ENCODE results near the gene GAA.

GAA gene

GRCh38 chr17:80124351-80124981 is 23.1 kb downstream of the GAA start:
- no peak overlapping the region for H3K4me3 Mint-ChIP-seq
- H3K27ac Mint-ChIP-seq = no peak overlapping the region

DNA sequence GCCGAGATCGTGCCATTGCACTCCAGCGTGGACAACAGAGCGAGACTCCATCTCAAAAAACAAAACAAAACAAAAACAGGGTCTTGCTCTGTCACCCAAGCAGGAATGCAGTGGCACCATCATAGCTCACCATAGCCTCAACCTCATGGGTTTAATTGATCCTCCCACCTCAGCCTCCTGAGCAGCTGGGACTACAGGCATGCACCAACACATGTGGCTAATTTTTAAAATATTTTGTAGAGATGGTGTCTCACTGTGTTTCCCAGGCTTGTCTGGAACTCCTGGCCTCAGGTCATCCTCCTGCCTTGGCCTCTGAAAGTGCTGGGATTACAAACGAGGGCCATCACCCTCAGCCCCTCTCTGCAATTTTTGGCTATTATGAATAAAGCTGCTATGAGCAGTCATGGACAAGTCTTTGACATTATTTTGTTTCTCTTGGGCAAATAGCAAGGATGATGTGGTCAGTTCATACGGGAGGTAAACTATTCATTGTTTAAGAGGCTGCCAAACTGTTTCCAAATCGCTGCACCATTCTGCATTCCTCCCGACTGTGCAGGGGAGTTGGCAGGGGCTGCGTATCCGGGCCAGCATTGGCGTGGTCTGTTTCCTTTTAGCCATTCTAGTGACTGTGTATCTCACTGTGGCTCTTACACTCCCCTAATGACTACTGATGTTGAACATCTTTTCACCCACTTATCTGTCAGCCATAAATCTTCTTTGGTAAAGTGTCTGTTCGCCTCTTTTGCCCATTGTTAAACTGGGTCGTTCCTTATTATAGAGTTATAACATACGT is 24.5 kb downstream of the GAA start:
- no peak overlapping the region for H3K4me3 Mint-ChIP-seq
- H3K27ac Mint-ChIP-seq = no peak overlapping the region
- peaks cover 10% of the 10 kb centered on the region for H3K27me3 Mint-ChIP-seq
- no peak for ATAC-seq (ENCODE audit: low read depth)
- H3K4me1 Mint-ChIP-seq = no peaks in the 10 kb centered on the region
- no peak for DNase-seq (ENCODE audit: low spot score in 2 of 2)
- H3K36me3 Mint-ChIP-seq = no peaks in the 10 kb centered on the region
- no peaks in the 10 kb centered on the region for H3K9me3 Mint-ChIP-seq

More at GRCh38 chr17:80124351-80124981, 23.1 kb downstream of the GAA start:
- Mint-ChIP-seq H3K36me3 (no peaks in the 10 kb centered on the region), H3K27me3 (peaks cover 10% of the 10 kb centered on the region), H3K9me3 (no peaks in the 10 kb centered on the region), H3K4me1 (no peaks in the 10 kb centered on the region)
- ATAC-seq (ENCODE audit: low read depth) = no peak
- DNase-seq (ENCODE audit: low spot score in 2 of 2) = no peak

DNA sequence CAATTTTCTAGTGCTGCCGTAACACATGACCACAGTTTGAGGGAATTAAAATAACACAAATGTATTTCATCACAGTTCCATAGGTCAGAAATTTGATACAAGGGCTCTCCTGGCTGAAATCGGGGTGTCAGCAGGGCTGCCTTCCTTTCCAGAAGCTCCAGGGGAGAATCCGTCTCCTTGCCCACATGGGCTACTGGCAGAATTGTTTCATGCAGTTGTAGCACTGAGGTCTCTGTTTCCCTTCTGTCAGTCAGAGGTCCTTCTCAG is 25.0 kb downstream of the GAA start:
- Mint-ChIP-seq H3K36me3 (no peaks in the 10 kb centered on the region), H3K9me3 (no peaks in the 10 kb centered on the region), H3K4me3 (no peak overlapping the region), H3K4me1 (no peaks in the 10 kb centered on the region), H3K27me3 (peaks cover 10% of the 10 kb centered on the region), H3K27ac (no peak overlapping the region)
- no peak for ATAC-seq (ENCODE audit: low read depth)
- no peak for DNase-seq (ENCODE audit: low spot score in 2 of 2)

DNA sequence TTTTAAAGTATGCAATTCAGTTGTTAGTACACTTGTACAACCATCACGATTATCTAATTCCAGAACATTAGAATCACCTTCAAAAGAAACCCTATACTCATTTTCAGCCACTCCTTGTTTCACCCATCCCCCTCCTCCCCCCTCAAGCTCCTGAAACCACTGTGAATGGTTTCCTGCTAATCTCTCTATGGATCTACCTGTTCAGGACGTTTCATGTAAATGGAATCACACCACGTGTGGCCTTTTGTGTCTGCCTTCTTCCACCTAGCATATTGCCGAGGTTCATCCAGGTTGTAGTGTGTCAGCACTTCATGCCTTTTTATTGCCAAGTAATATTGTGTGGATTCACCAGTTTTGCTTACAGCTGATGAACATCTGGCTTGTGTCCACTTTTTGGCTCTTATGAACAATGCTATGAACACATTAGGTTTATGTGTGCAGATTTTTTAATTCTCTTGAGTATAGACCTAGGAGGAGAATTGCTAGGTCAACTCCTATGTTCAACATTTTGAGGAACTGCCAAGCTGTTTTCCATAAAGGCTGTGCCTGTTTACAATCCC is 27.7 kb downstream of the GAA start:
- ATAC-seq (ENCODE audit: low read depth) = no peak
- Mint-ChIP-seq H3K9me3 (no peaks in the 10 kb centered on the region), H3K4me3 (no peak overlapping the region), H3K36me3 (peaks cover 5% of the 10 kb centered on the region), H3K4me1 (no peaks in the 10 kb centered on the region), H3K27ac (no peak overlapping the region), H3K27me3 (peaks cover 10% of the 10 kb centered on the region)
- no peak for DNase-seq (ENCODE audit: low spot score in 2 of 2)

GRCh38 chr17:80130992-80131391 is 29.6 kb downstream of the GAA start:
- ATAC-seq (ENCODE audit: low read depth) (no peak), DNase-seq (ENCODE audit: low spot score in 2 of 2) (no peak)
- Mint-ChIP-seq H3K4me3 (no peak overlapping the region), H3K27me3 (peaks cover 7% of the 10 kb centered on the region), H3K36me3 (peaks cover 15% of the 10 kb centered on the region), H3K27ac (no peak overlapping the region), H3K9me3 (no peaks in the 10 kb centered on the region), H3K4me1 (no peaks in the 10 kb centered on the region)

DNA sequence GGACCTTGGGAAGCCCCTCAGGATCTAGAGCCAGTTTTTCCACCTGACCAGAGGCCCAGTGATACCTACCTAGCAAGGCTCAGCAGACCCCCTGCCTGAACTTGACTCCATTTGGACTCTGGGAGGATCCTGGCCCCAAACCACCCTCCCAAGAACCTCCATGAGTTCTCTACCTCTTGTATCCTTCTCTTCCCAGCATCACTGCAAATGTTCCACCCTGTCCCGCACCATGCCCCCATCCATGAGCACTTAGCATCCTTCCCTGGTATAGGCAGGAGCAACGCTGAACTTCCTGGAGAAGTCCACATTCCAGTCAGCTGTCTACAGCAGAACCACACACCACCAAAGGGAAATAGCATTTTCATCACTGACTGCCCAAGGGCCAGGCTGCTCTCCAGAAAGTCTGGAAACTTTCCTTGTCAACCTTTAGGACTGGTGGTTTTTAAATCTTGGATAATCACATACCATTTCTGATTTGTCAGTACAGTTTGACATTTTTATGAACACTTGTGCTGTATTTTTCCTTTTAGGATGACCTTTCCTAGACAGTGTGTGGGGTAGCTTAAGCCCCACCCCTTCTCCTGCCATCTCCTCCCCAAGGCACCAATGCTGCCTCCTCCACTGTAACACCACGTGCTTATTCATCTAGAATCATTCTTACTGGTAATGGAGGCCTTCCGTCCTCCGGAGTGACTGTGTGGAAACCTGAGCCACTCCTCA is 31.7 kb downstream of the GAA start:
- Mint-ChIP-seq H3K27me3 (peaks cover 2% of the 10 kb centered on the region), H3K4me1 (no peaks in the 10 kb centered on the region), H3K27ac (no peak overlapping the region), H3K36me3 (peaks cover 31% of the 10 kb centered on the region), H3K4me3 (no peak overlapping the region), H3K9me3 (no peaks in the 10 kb centered on the region)
- no peak for ATAC-seq (ENCODE audit: low read depth)
- no peak for DNase-seq (ENCODE audit: low spot score in 2 of 2)

DNA sequence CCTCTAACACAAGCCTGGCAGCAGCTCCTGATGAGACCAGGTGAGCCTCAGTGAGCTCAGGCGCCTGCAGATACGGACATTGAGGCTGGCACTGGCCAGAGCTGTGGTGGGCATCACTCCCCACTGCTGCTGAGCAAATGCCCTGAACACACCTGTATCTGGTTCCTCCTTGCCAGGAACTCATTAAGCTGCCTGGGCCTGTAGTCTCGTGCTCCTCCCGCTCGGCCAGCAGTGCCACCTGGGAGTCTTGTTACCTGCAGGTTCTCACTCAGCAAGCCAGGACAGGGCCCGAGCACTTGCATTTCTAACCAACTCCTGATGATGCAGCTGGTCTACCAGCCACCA is 32.2 kb downstream of the GAA start:
- ATAC-seq (ENCODE audit: low read depth) = no peak
- DNase-seq (ENCODE audit: low spot score in 2 of 2) = no peak
- H3K4me3 Mint-ChIP-seq = no peak overlapping the region
- peaks cover 34% of the 10 kb centered on the region for H3K36me3 Mint-ChIP-seq
- peaks cover 2% of the 10 kb centered on the region for H3K27me3 Mint-ChIP-seq
- H3K4me1 Mint-ChIP-seq = no peaks in the 10 kb centered on the region
- H3K27ac Mint-ChIP-seq = no peak overlapping the region
- no peaks in the 10 kb centered on the region for H3K9me3 Mint-ChIP-seq

GRCh38 chr17:80137131-80137530 is 35.8 kb downstream of the GAA start:
- Mint-ChIP-seq H3K27ac (no peak overlapping the region), H3K9me3 (no peaks in the 10 kb centered on the region), H3K4me3 (no peak overlapping the region), H3K36me3 (peaks cover 44% of the 10 kb centered on the region), H3K27me3 (no peaks in the 10 kb centered on the region), H3K4me1 (no peaks in the 10 kb centered on the region)
- no peak for ATAC-seq (ENCODE audit: low read depth)
- no peak for DNase-seq (ENCODE audit: low spot score in 2 of 2)

DNA sequence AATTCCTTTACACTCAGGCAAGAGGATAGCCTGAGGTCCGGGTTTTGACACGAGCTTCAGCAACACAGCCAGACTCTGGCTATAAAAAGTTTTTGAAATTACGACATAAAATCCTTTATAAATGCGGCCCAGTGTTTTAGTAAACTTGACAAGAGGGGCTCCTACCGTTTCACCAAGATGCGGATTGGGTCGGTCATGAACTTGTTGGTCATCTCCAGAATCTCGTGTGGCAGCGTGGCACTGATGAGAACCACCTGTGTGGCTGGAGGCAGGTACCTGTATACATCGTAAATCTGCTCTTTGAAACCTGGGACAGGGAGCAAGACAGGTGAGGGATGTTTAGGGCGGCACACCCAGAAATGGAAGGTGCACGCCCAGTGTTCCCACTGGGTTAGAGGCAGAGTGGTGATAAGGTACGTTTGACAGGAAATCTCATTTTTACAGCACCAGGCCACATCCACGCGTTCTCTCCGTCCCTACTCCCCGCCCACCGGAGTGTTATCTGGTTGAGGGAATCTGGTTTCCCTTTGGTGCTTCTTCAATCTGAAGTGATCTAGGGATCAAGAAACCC is 37.6 kb downstream of the GAA start:
- Mint-ChIP-seq H3K27me3 (no peaks in the 10 kb centered on the region), H3K36me3 (peaks cover 42% of the 10 kb centered on the region), H3K4me3 (no peak overlapping the region), H3K4me1 (no peaks in the 10 kb centered on the region), H3K9me3 (no peaks in the 10 kb centered on the region), H3K27ac (no peak overlapping the region)
- ATAC-seq (ENCODE audit: low read depth) (no peak), DNase-seq (ENCODE audit: low spot score in 2 of 2) (no peak)

DNA sequence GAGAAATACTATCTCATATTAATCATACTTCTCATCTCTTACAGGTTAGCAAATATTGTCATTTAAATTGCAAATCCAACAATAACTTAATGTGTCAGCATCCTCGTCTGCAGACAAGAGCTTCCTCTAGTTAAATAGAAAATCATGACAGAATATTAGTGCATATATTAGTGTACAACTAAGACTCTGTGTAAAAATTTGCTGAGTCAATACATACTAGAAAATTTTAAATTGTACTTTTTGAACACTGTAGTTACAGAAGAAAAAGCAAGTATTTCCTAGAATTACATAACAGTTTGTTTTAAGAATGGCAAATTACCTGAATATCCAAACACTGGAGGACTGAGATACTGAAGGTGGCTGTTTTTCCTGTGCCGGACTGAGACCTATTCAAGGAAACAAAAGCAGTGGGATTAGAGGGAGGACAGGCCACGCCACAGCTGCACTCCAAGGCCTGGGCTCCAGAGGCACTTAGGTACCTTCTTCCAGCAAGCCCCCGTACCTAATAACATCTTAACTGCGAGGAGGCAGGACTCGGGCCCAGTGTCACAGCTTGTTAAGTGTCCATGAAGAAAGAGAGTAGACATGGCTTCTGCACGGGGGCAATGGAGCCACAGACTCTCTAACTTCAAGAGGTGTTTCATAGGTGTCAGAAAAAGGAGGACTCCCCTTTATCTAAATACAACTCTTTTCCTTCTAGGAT is 40.2 kb downstream of the GAA start:
- H3K27me3 Mint-ChIP-seq = no peaks in the 10 kb centered on the region
- peaks cover 30% of the 10 kb centered on the region for H3K36me3 Mint-ChIP-seq
- H3K9me3 Mint-ChIP-seq = no peaks in the 10 kb centered on the region
- ATAC-seq (ENCODE audit: low read depth) = no peak
- no peak overlapping the region for H3K27ac Mint-ChIP-seq
- peaks cover 16% of the 10 kb centered on the region for H3K4me1 Mint-ChIP-seq
- no peak for DNase-seq (ENCODE audit: low spot score in 2 of 2)
- H3K4me3 Mint-ChIP-seq = no peak overlapping the region

- H3K27ac Mint-ChIP-seq = no peak overlapping the region
- ATAC-seq (ENCODE audit: low read depth) (no peak), DNase-seq (ENCODE audit: low spot score in 2 of 2) (no peak)
- no peak overlapping the region for H3K4me3 Mint-ChIP-seq
- no peaks in the 10 kb centered on the region for H3K27me3 Mint-ChIP-seq
- H3K4me1 Mint-ChIP-seq = peaks cover 16% of the 10 kb centered on the region
- no peaks in the 10 kb centered on the region for H3K9me3 Mint-ChIP-seq
- H3K36me3 Mint-ChIP-seq = peaks cover 17% of the 10 kb centered on the region
These were observed 41.5 kb downstream of the GAA start for GRCh38 chr17:80142929-80143328.

GRCh38 chr17:80145076-80146075 is 44.0 kb downstream of the GAA start:
- Mint-ChIP-seq H3K4me3 (peak overlapping the region; percentile 86), H3K27me3 (no peaks in the 10 kb centered on the region), H3K9me3 (no peaks in the 10 kb centered on the region), H3K36me3 (peaks cover 3% of the 10 kb centered on the region), H3K27ac (peak overlapping the region; percentile 93), H3K4me1 (peaks cover 18% of the 10 kb centered on the region)
- no peak for ATAC-seq (ENCODE audit: low read depth)
- no peak for DNase-seq (ENCODE audit: low spot score in 2 of 2)
